Left hindlimb (tissue), 1 donor: ENCODE measurements around the gene GNAT1.
"Not testable (repeated sequence)": the region's sequence is repeated elsewhere in the genome, so short reads cannot be mapped to it uniquely, and the experiment has no call there.

Source experiments
- DNase-seq: peaks from one replicate; pipeline ENCODE4 v3.0.0-alpha.2; 2018

Gene GNAT1

DNA sequence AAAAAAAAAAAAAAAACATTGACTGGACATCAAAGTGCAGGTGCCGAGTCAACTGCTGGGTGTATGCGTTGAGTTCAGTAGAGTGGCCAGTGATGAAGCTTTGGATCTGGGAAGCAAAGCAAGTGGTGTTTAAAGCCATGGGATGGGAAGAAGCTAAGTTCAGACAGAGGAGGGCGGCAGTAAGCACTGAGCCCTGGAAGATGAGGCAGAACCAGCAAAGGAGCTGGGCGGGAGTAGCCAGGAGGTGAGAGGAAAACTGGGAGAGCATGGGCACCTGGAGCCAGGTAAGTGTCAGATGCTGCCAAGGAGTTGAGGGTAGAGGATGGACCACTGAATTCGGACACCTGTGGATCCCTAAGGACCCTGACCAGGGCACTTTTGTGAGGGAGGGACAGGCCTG, 33.2 kb downstream of the GNAT1 start:
- no peak for DNase-seq

DNA sequence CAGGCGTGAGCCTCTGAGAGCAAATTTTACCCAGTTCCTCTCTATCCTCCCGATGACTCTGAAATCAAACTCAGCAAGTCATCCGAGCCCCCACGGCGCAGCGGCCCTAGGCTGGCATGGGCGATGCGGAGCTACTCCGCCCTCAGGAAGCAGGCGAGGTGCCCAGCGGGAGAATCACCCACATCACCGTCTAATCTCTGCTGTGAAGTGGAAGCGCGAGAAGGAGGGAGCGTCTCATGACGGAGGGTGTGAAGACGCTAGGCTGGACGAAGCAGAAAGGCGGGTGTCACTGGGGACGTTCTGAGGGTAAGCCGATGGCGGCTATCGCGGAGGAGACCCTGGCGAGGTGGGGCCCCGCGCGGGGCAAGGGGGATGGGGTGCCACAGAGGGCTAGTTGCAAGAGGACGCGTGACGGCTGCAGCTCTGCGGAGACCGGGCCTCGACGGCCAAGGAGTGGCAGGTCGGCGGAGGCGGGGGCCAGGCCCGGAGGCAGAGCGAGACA, 35.5 kb downstream of the GNAT1 start:
- DNase-seq: no peak

DNA sequence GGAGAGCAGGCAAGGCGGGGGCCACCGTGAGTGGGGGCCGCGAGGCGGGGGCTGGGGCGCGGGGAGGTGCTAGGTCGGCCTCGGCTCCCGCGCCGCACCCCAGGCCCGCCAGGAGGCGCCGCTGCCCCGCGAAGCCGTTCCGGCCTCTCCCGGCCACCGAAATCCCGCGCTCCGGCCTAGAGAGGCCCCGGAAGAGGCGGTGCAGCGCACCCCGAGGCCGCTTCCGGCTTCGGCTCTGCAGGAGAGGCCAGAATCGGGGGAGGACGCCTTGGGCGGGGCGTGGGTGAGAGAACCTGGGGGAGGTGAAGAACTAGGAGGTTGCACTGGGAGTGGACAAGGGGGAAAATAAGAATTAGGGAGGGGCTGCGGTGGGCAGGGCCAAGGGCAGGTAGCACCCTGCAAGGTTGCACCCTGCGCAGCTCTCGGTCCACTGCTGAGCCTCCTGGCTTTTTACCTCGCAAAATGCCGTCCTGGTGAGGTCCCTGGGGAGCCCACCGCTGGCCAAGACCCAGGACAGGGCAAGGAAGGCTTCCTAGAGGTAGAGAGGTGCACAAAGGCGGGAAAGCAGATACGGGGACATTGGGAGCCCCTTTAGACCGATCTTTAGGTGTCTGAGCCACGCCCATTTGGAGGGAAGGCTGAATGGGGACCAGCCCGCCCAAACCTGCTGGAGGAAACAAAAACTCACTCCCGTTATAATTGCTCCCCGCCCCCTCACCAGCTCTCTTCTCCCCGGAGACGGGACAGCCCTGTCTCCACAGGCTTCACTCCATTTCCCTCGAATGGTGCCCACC, 36.2 kb downstream of the GNAT1 start:
- DNase-seq: peak; percentile 95

GRCh38 chr3:50228184-50228763, 36.9 kb downstream of the GNAT1 start:
- DNase-seq: not testable (repeated sequence)

DNA sequence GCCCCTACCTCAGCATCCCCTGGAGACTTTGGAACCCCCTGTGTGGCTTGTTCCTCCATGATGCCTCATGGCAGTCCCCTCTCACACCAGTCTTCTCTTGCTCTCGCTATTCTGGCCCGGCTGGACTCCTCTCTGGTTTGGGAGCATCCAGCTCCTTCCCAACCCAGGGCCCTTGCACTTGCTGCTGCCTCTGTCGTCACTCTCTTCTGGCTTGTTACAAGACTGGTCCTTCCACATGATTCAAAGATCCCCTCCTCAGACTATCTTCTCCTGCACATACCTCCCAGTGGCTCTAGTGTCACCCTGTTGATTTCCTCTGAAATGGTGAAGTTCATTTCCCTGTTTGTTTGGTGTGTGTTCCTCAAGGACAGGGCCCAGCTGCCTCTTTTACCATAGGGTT, 38.1 kb downstream of the GNAT1 start:
- no peak for DNase-seq

DNA sequence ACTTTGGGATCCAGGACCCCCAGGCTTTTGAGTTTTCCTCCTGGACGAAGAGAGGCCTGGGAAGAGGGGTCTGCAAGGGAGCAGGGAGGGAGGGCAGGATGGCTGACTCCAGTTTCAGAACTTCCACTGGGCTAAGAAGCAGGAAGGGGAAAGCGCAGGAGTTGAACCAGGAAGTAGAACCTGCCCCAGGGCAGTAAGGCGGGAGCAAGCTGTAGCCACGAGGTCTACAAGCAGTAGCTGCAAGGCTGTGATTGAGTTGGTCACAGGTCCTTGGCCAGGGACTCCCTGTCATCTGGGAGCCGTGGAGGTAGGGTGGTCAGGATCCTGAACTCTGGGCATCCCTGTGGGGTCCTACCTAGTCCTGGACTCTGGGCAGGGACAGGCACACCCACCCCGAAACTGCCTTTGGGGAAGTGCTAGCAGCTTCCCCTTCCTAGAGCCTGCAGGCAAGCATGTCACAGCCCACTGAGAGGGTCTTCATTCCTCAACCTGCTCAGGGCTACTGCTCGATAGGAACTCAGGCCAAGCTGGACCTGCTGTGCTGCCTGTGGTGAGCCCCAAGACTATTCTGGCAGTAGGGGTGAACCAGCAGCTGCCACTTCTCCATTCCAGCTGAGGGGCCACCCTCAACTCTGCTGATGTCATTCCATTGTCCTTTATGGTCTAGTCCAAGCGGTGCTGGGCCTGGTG, 38.8 kb downstream of the GNAT1 start:
- DNase-seq: no peak

GRCh38 chr3:50230794-50231125, 39.4 kb downstream of the GNAT1 start:
- DNase-seq: no peak

- no peak for DNase-seq
Observed at GRCh38 chr3:50231581-50231980, 40.2 kb downstream of the GNAT1 start.

GRCh38 chr3:50232303-50232702, 40.9 kb downstream of the GNAT1 start:
- no peak for DNase-seq

DNA sequence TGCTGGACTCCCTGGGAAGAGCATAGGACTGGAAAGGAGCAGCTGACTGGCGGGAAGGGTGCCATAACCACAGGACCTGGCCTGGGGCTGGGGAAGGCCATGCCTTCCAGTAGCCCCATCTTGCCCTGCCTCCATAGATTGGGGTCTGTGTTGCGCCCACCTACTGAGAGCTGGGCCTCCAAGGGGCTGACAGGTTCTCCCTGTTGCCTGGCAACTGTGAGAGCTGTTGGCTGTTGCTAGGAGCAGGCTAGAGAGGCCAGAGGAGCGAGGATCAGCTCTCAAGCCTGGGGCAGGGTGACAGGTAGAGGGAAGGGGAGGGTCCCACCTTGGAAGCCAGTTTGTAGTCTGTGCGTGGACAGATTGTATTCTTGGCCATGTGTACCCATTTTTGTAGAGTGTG, 41.8 kb downstream of the GNAT1 start:
- no peak for DNase-seq

GRCh38 chr3:50235716-50236483, 44.5 kb downstream of the GNAT1 start, which contains the start of gene GNAI2:
Gene GNAI2 (plus strand): TSS chr3:50236204. CDS start chr3:50236336, 132 bp downstream.
- DNase-seq: peak; percentile 99

- no peak for DNase-seq
Observed at GRCh38 chr3:50236484-50237132, 45.2 kb downstream of the GNAT1 start.

DNA sequence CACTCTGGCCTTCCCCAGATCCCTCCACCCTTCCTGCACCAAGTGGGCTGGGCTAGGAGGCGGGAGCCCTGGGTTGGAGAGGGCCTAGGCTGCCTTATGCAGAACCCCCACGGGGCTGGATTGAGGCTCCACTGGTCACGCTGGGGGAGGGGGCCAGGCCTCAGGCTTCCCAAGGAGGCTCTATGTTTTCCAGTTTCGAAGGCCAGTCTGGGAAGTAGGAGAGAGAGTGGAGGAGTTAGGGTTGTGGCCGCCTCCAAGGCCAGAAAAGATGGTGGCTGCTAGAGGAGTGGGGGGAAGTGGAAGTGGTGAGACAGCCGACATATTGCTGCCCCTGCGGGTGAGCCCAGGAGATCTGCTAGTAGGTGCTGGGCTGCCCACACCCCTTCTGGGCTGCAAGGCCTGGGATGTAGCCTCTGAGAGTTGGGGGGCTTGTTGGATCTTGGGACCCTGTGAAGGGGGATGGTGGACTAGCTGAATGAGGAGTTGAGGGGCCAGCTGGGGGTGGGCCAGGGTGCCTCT, 45.8 kb downstream of the GNAT1 start:
- no peak for DNase-seq

- peak; percentile 89 for DNase-seq
Observed at GRCh38 chr3:50237754-50238548, 46.5 kb downstream of the GNAT1 start.

- DNase-seq: no peak
Observed at GRCh38 chr3:50238549-50239026, 47.2 kb downstream of the GNAT1 start.

GRCh38 chr3:50239649-50240048, 48.2 kb downstream of the GNAT1 start:
- no peak for DNase-seq

GRCh38 chr3:50241163-50241562, 49.8 kb downstream of the GNAT1 start:
- no peak for DNase-seq

DNA sequence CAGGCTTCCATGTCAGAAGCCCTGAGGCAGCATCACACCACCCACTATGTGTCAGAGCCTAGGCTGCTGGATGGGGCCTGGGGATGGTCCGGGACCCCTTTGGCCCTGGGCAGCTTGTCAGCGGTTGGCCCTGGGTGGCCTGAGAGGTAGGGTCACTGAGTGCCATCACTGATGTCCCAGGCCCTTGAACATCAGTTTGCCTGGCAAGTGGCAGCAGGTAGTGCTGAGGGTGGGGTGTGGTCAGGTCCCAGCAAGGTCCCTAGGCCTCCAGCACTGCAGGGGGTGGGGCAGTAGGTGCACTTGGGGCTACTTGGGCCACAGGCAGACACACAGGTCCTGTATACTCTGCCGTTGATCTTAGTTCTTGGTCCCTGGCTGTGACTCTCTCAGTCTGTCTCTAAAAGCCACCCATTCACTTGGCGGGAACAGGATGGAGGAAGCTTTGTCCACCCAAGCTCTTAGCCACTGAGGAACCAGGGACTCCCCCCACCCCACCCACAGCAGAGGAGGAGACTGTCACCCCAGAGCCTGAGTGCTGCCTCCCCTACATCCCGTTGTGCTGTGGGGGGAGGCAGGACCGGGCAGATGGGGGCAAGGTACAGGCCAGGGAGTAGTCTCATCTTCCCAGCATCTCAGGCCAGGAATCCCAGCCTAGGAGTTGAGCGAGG, 50.4 kb downstream of the GNAT1 start:
- DNase-seq: no peak

DNA sequence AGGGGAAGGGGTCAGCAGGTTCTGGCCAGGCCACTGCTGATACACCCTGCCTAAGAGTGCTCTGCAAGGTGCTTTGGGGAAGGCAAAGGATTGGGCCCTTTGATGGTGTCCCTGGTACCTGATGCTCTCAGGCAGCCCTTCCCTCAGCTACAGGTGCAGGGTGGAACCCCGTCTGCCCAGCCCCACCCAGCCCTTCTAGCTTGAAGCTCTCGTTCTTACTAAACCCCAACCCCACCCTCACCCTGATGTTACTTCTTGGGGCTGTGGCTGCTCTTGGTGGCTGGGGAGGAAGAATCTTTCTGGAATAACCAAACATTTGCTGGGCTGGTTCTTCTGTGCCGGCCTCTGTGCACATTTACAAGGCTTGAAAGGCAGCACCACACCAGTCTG, 51.0 kb downstream of the GNAT1 start:
- DNase-seq: no peak

GRCh38 chr3:50242851-50243542, 51.6 kb downstream of the GNAT1 start:
- peak; percentile 71 for DNase-seq
